Keratinocyte (primary cell): ENCODE results near the gene HYAL4. TPM values are rescaled to one million over a fixed set of nuclear protein-coding genes. Genes with fewer than 3 reads are reported as not detected.

Experiments used
- DNase-seq: peaks from one replicate; pipeline ENCODE4 v3.0.0-alpha.2; 2011; ENCODE audit warnings: low read depth, missing footprints, low spot score
- FAIRE-seq: peaks from 2 replicates; lab custom pipeline; 2011; peaks lifted over from hg19 to GRCh38; lab: Jason Lieb, UNC
- H2AFZ ChIP-seq: 2 replicates; pipeline ENCODE4 v1.6.0; 2012; ENCODE audit warnings: low read length, control low read depth, inconsistent platforms; ENCODE audit not compliant: control insufficient read depth
- H3K27ac ChIP-seq: 2 replicates; pipeline ENCODE4 v1.5.1; 2011; ENCODE audit warnings: low read length; ENCODE audit not compliant: control insufficient read depth, insufficient read depth
- H3K27me3 ChIP-seq: 3 replicates; pipeline ENCODE4 v1.6.0; 2011; ENCODE audit warnings: low read length; ENCODE audit not compliant: control insufficient read depth, insufficient read depth; ENCODE audit errors: extremely low read depth
- H3K36me3 ChIP-seq, 2 experiments: 2 replicates in 1 of 2; 3 replicates in 1 of 2; pipeline ENCODE4 v1.5.1; 2011; ENCODE audit warnings: low read length in 2 of 2, mild to moderate bottlenecking in 1 of 2; ENCODE audit not compliant: control insufficient read depth in 2 of 2, insufficient read depth in 2 of 2; ENCODE audit errors: extremely low read depth in 1 of 2
- H3K4me1 ChIP-seq: 3 replicates; pipeline ENCODE4 v1.5.1; 2011; ENCODE audit warnings: low read length; ENCODE audit not compliant: control insufficient read depth, insufficient read depth; ENCODE audit errors: extremely low read depth
- H3K4me2 ChIP-seq: 3 replicates; pipeline ENCODE4 v1.6.0; 2011; ENCODE audit warnings: low read depth, low read length; ENCODE audit not compliant: control insufficient read depth, insufficient read depth; ENCODE audit errors: extremely low read depth
- H3K4me3 ChIP-seq, 3 experiments: fragments of 200-600 bp in 1 of 3; sonication (generic) in 1 of 3; 2 replicates in 2 of 3; 3 replicates in 1 of 3; pipeline ENCODE4 v1.5.1; 2011 to 2016; ENCODE audit warnings: low read length in 3 of 3, mild to moderate bottlenecking in 3 of 3, control low read depth in 2 of 3, inconsistent platforms in 1 of 3, low read depth in 1 of 3, mixed read lengths in 1 of 3, mixed run types in 1 of 3, moderate library complexity in 1 of 3; ENCODE audit not compliant: control insufficient read depth in 2 of 3, insufficient read depth in 2 of 3; ENCODE audit errors: extremely low read depth in 1 of 3
- H3K79me2 ChIP-seq: 2 replicates; pipeline ENCODE4 v1.6.0; 2012; ENCODE audit warnings: low read length; ENCODE audit not compliant: control insufficient read depth, insufficient read depth
- H3K9ac ChIP-seq: 3 replicates; pipeline ENCODE4 v1.6.0; 2011; ENCODE audit warnings: low read length; ENCODE audit not compliant: control insufficient read depth, insufficient read depth; ENCODE audit errors: extremely low read depth
- H3K9me1 ChIP-seq: 3 replicates; pipeline ENCODE4 v1.6.0; 2011; ENCODE audit warnings: low read length; ENCODE audit not compliant: control insufficient read depth, insufficient read depth; ENCODE audit errors: extremely low read depth
- H3K9me3 ChIP-seq: 2 replicates; pipeline ENCODE4 v1.5.1; 2012; ENCODE audit warnings: low read depth, low read length; ENCODE audit not compliant: control insufficient read depth
- H4K20me1 ChIP-seq: 3 replicates; pipeline ENCODE4 v1.6.0; 2011; ENCODE audit warnings: low read length; ENCODE audit not compliant: control insufficient read depth, insufficient read depth; ENCODE audit errors: extremely low read depth
- EZH2 ChIP-seq: IDR thresholded peaks from one replicate; pipeline ENCODE4 v1.6.1; 2012; ENCODE audit warnings: inconsistent platforms, mild to moderate bottlenecking, low read length, moderate library complexity
- dilution Hi-C: fragments of 300-500 bp; cut with MboI; formaldehyde crosslinking; loops from one replicate; pipeline ENCODE4 v1.7.0; 2020; ENCODE audit warnings: low sequenced_read_pairs; ENCODE audit not compliant: extremely low pct_ligation_motif_present
- polyA plus RNA-seq, 5 experiments: library from polyadenylated mRNA; depleted of rRNA in 3 of 5; stranded (reverse) in 3 of 5; stranded (forward) in 1 of 5; unstranded in 1 of 5; fragments of >200 nt; gene quantifications; 1 replicate in 1 of 5; 2 replicates in 3 of 5; 3 replicates in 1 of 5; pipeline versions ENCODE4 v1.2.1 to v1.2.3, GENCODE V29; 2011 to 2012; ENCODE audit warnings: missing spikeins in 2 of 5, low read depth in 1 of 5, low replicate concordance in 1 of 5
- TF ChIP-seq, protein P1 (sequence below), 3 experiments: IDR thresholded peaks in 1 of 3; conservative IDR thresholded peaks in 1 of 3; optimal IDR thresholded peaks in 1 of 3; 2 replicates in 2 of 3; 3 replicates in 1 of 3; pipeline versions ENCODE3 to v1.5.1; 2011; ENCODE audit warnings: low read length in 3 of 3, mild to moderate bottlenecking in 3 of 3, moderate library complexity in 2 of 3, control low read depth in 1 of 3, inconsistent platforms in 1 of 3; ENCODE audit not compliant: insufficient read depth in 2 of 3; ENCODE audit errors: extremely low read depth in 1 of 3

Gene HYAL4
- polyA plus RNA-seq, 1 donor (not counting 4 experiments of a cell fraction or from before 2014, with no cell fraction given), result 0.26 TPM

DNA sequence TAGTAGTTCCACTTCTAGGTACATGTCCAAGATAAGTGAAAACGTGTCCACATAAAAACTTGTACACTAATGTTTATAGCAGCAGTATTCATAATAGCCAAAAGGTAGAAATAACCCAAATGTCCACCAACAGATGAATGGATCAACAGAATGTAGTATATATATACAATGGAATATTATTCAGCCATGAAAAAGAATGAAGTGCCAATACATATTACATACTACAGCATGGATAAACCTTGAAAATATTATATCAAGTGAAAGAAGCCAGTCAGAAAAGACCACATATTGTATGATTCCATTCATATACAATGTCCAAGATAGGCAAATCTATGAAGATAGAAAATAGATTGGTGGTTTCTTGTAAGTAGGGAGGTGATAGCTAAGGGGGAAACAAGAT is 48.4 kb upstream of the HYAL4 start:
- dilution Hi-C loops, result no loop called here
- peaks cover 10% of the 10 kb centered on the region for H3K4me1 ChIP-seq
- H4K20me1 ChIP-seq, result no peaks in the 10 kb centered on the region
- DNase-seq, result no peak
- no peak overlapping the region for H2AFZ ChIP-seq
- no peak overlapping the region for H3K4me3 ChIP-seq
- H3K27ac ChIP-seq, result no peak overlapping the region
- no peak for TF ChIP-seq EZH2
- TF ChIP-seq, protein P1, sequence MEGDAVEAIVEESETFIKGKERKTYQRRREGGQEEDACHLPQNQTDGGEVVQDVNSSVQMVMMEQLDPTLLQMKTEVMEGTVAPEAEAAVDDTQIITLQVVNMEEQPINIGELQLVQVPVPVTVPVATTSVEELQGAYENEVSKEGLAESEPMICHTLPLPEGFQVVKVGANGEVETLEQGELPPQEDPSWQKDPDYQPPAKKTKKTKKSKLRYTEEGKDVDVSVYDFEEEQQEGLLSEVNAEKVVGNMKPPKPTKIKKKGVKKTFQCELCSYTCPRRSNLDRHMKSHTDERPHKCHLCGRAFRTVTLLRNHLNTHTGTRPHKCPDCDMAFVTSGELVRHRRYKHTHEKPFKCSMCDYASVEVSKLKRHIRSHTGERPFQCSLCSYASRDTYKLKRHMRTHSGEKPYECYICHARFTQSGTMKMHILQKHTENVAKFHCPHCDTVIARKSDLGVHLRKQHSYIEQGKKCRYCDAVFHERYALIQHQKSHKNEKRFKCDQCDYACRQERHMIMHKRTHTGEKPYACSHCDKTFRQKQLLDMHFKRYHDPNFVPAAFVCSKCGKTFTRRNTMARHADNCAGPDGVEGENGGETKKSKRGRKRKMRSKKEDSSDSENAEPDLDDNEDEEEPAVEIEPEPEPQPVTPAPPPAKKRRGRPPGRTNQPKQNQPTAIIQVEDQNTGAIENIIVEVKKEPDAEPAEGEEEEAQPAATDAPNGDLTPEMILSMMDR (optimal IDR thresholded peaks at IDR 0.05 in 1 of 3, IDR thresholded peaks at IDR 0.05 in 1 of 3, conservative IDR thresholded peaks at IDR 0.05 in 1 of 3; ENCODE audit: extremely low read depth in 1 of 3, insufficient read depth in 2 of 3, low read length in 3 of 3), result no peak
- H3K9me3 ChIP-seq, result no peaks in the 10 kb centered on the region
- no peak overlapping the region for H3K4me2 ChIP-seq
- H3K9ac ChIP-seq, result no peak overlapping the region
- no peak for FAIRE-seq
- H3K36me3 ChIP-seq, result no peaks in the 10 kb centered on the region
- no peaks in the 10 kb centered on the region for H3K27me3 ChIP-seq
- no peaks in the 10 kb centered on the region for H3K79me2 ChIP-seq
- no peaks in the 10 kb centered on the region for H3K9me1 ChIP-seq

DNA sequence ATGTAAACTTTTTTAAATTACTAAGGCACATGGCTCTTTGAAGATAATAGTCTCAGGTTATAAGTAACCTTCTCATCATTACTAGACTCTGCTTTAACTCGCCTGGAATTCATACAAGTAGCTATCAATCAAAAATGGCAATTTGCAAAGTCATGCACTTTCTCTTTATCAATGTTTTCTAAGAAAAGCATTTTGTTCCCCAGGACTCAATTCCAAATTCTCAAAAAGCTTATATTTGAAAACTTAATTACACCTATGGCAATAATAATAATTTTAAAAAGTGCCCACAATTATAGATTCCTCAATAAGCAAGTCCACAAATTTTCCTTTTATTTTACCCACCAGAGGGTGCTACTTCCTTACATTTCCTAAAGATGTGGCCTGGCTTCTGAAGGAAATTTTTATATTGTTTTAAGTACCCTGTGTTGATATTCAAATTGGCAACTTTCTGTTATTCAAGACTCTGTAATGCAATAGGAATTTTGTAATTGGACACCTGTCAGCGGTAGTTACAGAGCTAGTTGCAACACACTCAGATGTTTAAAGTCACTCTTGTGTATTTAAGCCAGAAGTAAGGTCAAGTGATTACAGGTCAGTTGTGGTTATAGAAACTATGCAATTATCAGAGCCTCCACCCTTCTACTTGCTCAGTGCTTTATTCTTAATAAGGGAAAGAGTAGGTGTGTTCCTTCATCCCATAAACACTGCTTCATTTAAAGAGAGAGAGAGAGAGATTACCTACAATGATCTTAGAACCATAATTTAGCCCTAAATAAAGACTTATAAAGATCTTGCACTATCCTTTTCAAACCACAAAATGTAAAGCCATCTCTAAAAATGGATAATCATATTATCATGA is 47.1 kb upstream of the HYAL4 start:
- H3K4me2 ChIP-seq, result peak overlapping the region; percentile 77
- dilution Hi-C loops, result no loop called here
- TF ChIP-seq EZH2, result no peak
- TF ChIP-seq, protein P1 (optimal IDR thresholded peaks at IDR 0.05 in 1 of 3, IDR thresholded peaks at IDR 0.05 in 1 of 3, conservative IDR thresholded peaks at IDR 0.05 in 1 of 3; ENCODE audit: extremely low read depth in 1 of 3, insufficient read depth in 2 of 3, low read length in 3 of 3), result peak in 2 of 3 experiments; percentile 26 to 38
- DNase-seq (peak; percentile 78), FAIRE-seq (peak; percentile 86)
- H3K9me1 ChIP-seq, result no peaks in the 10 kb centered on the region
- H2AFZ ChIP-seq, result peak overlapping the region; percentile 62
- H4K20me1 ChIP-seq, result no peaks in the 10 kb centered on the region
- peak overlapping the region; percentile 18 to 29 (median 18) for H3K4me3 ChIP-seq
- H3K27me3 ChIP-seq, result no peaks in the 10 kb centered on the region
- H3K9me3 ChIP-seq, result no peaks in the 10 kb centered on the region
- H3K36me3 ChIP-seq, result no peaks in the 10 kb centered on the region
- no peak overlapping the region for H3K9ac ChIP-seq
- H3K4me1 ChIP-seq, result peaks cover 10% of the 10 kb centered on the region
- H3K27ac ChIP-seq, result peak overlapping the region; percentile 37
- no peaks in the 10 kb centered on the region for H3K79me2 ChIP-seq
